IMR-90 (cell line): ENCODE data around the gene LY9. TPM values are rescaled to one million over a fixed set of nuclear protein-coding genes. Genes with fewer than 3 reads are reported as not detected.
"Not testable (repeated sequence)": the region's sequence is repeated elsewhere in the genome, so short reads cannot be mapped to it uniquely, and the experiment has no call there.

ENCODE experiments used
- ATAC-seq: fragments of 200-7000 bp; cut with Tn5 transposase; 2 replicates; pipeline ENCODE4 v1.9.1; 2020; ENCODE audit warnings: low read depth, mild to moderate bottlenecking, moderate library complexity
- BruUV-seq: library from RNA; stranded (reverse); fragments of 400-500 nt; replicated peaks from 2 replicates; lab custom pipeline; 2021; lab: Mats Ljungman, UMichigan
- CTCF ChIA-PET: fragments of 300-600 bp; formaldehyde crosslinking; extraction: SDS; loops from one replicate; lab custom pipeline; 2021; ENCODE audit warnings: antibody characterized with exemption; lab: Yijun Ruan, JAX
- POLR2A ChIA-PET: fragments of 300-600 bp; sonication (Branson Sonifier 250); formaldehyde crosslinking; loops from one replicate; lab custom pipeline; 2022; ENCODE audit warnings: antibody characterized with exemption; ENCODE audit not compliant: unreplicated experiment; lab: Charles Lee
- DNase-seq: peaks from one replicate; pipeline ENCODE4 v3.0.0; 2013
- H2AFZ ChIP-seq: replicated peaks from 2 replicates; pipeline ENCODE3; 2013; ENCODE audit warnings: low read length, mild to moderate bottlenecking; ENCODE audit not compliant: poor library complexity
- H2AK5ac ChIP-seq: 2 replicates; pipeline ENCODE4 v1.6.1; 2013; ENCODE audit warnings: low read depth, low read length, inconsistent platforms
- H2AK9ac ChIP-seq: replicated peaks from 2 replicates; pipeline ENCODE3; 2013; ENCODE audit warnings: mild to moderate bottlenecking, low read depth, low read length, moderate library complexity; ENCODE audit not compliant: poor library complexity
- H2BK120ac ChIP-seq: 2 replicates; pipeline ENCODE4 v1.6.1; 2013; ENCODE audit warnings: low read depth, low read length, inconsistent platforms
- H2BK15ac ChIP-seq: 3 replicates; pipeline ENCODE4 v1.6.1; 2013; ENCODE audit warnings: low read depth, low read length, inconsistent platforms
- H2BK20ac ChIP-seq: 2 replicates; pipeline ENCODE4 v1.6.1; 2013; ENCODE audit warnings: low read depth, mild to moderate bottlenecking, inconsistent platforms, low read length, moderate library complexity
- H2BK5ac ChIP-seq: 2 replicates; pipeline ENCODE4 v1.6.1; 2013; ENCODE audit warnings: mild to moderate bottlenecking, low read depth, low read length, inconsistent platforms; ENCODE audit not compliant: poor library complexity, severe bottlenecking
- H3K14ac ChIP-seq: replicated peaks from 2 replicates; pipeline ENCODE4 v1.6.1; 2013; ENCODE audit warnings: low read depth, low read length, inconsistent platforms
- H3K18ac ChIP-seq: 2 replicates; pipeline ENCODE4 v1.6.1; 2013; ENCODE audit warnings: low read depth, low read length, control low read depth
- H3K23ac ChIP-seq: 2 replicates; pipeline ENCODE4 v1.6.1; 2013; ENCODE audit warnings: low read depth, low read length, inconsistent platforms
- H3K27ac ChIP-seq: 2 replicates; pipeline ENCODE4 v1.5.1; 2013; ENCODE audit warnings: mild to moderate bottlenecking, control low read depth, low read length; ENCODE audit not compliant: insufficient read depth
- H3K27me3 ChIP-seq: 2 replicates; pipeline ENCODE4 v1.6.1; 2013; ENCODE audit warnings: low read length; ENCODE audit not compliant: control insufficient read depth, insufficient read depth
- H3K36me3 ChIP-seq: 2 replicates; pipeline ENCODE4 v1.6.1; 2013; ENCODE audit warnings: low read length, mixed read lengths; ENCODE audit not compliant: control insufficient read depth, insufficient read depth
- H3K4ac ChIP-seq: 2 replicates; pipeline ENCODE4 v1.6.1; 2013; ENCODE audit warnings: low read depth, low read length, inconsistent platforms
- H3K4me1 ChIP-seq: 2 replicates; pipeline ENCODE4 v1.6.1; 2013; ENCODE audit warnings: low read length, mixed read lengths; ENCODE audit not compliant: control insufficient read depth, insufficient read depth
- H3K4me2 ChIP-seq: 2 replicates; pipeline ENCODE4 v1.6.1; 2013; ENCODE audit warnings: low read depth, mild to moderate bottlenecking, control low read depth, low read length, moderate library complexity
- H3K4me3 ChIP-seq: 2 replicates; pipeline ENCODE4 v1.5.1; 2013; ENCODE audit warnings: low read depth, mild to moderate bottlenecking, control low read depth, low read length, moderate library complexity; ENCODE audit not compliant: insufficient read depth
- H3K56ac ChIP-seq: 2 replicates; pipeline ENCODE4 v1.6.1; 2013; ENCODE audit warnings: low read length, inconsistent platforms; ENCODE audit not compliant: insufficient read depth; ENCODE audit errors: extremely low read depth
- H3K79me1 ChIP-seq, 2 experiments: 2 replicates each; pipeline ENCODE4 v1.6.1; 2013; ENCODE audit warnings: low read length in 2 of 2, inconsistent platforms in 1 of 2, low read depth in 1 of 2
- H3K9ac ChIP-seq: 2 replicates; pipeline ENCODE4 v1.6.1; 2013; ENCODE audit warnings: low read depth, low read length, control low read depth
- H3K9me1 ChIP-seq: 2 replicates; pipeline ENCODE4 v1.6.1; 2013; ENCODE audit warnings: low read length, inconsistent platforms; ENCODE audit not compliant: insufficient read depth
- H3K9me3 ChIP-seq: 2 replicates; pipeline ENCODE4 v1.6.1; 2013; ENCODE audit warnings: low read length; ENCODE audit not compliant: control insufficient read depth, insufficient read depth
- H4K20me1 ChIP-seq: 2 replicates; pipeline ENCODE4 v1.6.1; 2013; ENCODE audit warnings: low read length, inconsistent platforms; ENCODE audit not compliant: insufficient read depth
- H4K5ac ChIP-seq: 2 replicates; pipeline ENCODE4 v1.6.1; 2013; ENCODE audit warnings: mild to moderate bottlenecking, low read depth, low read length, control low read depth
- H4K8ac ChIP-seq, 2 experiments: 2 replicates each; pipeline ENCODE4 v1.6.1; 2013; ENCODE audit warnings: low read depth in 2 of 2, low read length in 2 of 2, control low read depth in 1 of 2, inconsistent platforms in 1 of 2
- H4K91ac ChIP-seq: 2 replicates; pipeline ENCODE4 v1.6.1; 2013; ENCODE audit warnings: low read depth, low read length, inconsistent platforms; ENCODE audit not compliant: insufficient read depth
- BHLHE40 ChIP-seq: fragments of 150-350 bp; IDR thresholded peaks from 2 replicates; pipeline ENCODE4 v1.6.1; 2016; ENCODE audit warnings: mild to moderate bottlenecking, low read depth, low read length
- CEBPB ChIP-seq: IDR thresholded peaks from 2 replicates; pipeline ENCODE4 v1.6.1; 2012; ENCODE audit warnings: low read depth, low read length, improper control_type of control experiment
- NFE2L2 ChIP-seq: fragments of 150-350 bp; IDR thresholded peaks from 2 replicates; pipeline ENCODE4 v1.6.1; 2016; ENCODE audit warnings: low read depth, mild to moderate bottlenecking, low read length
- POLR2A ChIP-seq: IDR thresholded peaks from 2 replicates; pipeline ENCODE4 v1.6.1; 2012; ENCODE audit warnings: mild to moderate bottlenecking, low read depth, low read length
- SMC3 ChIP-seq: fragments of 150-350 bp; IDR thresholded peaks from 2 replicates; pipeline ENCODE4 v1.6.1; 2016; ENCODE audit warnings: low read depth, mild to moderate bottlenecking, antibody characterized with exemption, low read length, moderate library complexity
- WGBS, 2 experiments: methylation state at CpG; one replicate each; pipeline versions ENCODE4 v1.1.5 to v1.1.7; 2013; ENCODE audit warnings: missing lambda C conversion rate in 2 of 2; ENCODE audit not compliant: insufficient read length in 1 of 2; ENCODE audit errors: extremely low coverage in 2 of 2; 5-methylcytosine and 5-hydroxymethylcytosine counted together
- dilution Hi-C: fragments of 300-500 bp; cut with HindIII; formaldehyde crosslinking; loops from one replicate; pipeline ENCODE4 v1.14.3; 2018; ENCODE audit warnings: low sequenced_read_pairs; ENCODE audit not compliant: unreplicated experiment
- in situ Hi-C: fragments of 300-500 bp; cut with MboI; formaldehyde crosslinking; loops from 3 replicates; pipeline ENCODE4 v1.14.3; 2019; ENCODE audit warnings: low sequenced_read_pairs, inconsistent platforms, mixed read lengths
- intact Hi-C: fragments of 100-400 bp; cut with micrococcal nuclease; formaldehyde crosslinking; loops from 2 replicates; pipeline ENCODE4 v1.10.0; 2022
- polyA plus RNA-seq, 3 experiments: library from polyadenylated mRNA; depleted of rRNA; stranded (reverse); fragments of >200 nt; gene quantifications; 2 replicates each; pipeline ENCODE4 v1.2.3, GENCODE V29; 2012; ENCODE audit warnings: low replicate concordance in 1 of 3
- total RNA-seq: library from RNA; depleted of rRNA; stranded (reverse); fragments of >200 nt; gene quantifications from 2 replicates; pipeline ENCODE4 v1.2.3, GENCODE V29; 2012
- TF ChIP-seq, protein P1 (sequence below): fragments of 150-350 bp; IDR thresholded peaks from 2 replicates; pipeline ENCODE4 v1.6.1; 2017; ENCODE audit warnings: mild to moderate bottlenecking, antibody characterized with exemption, low read length, low read depth

Gene LY9
- total and polyA plus RNA-seq, 2 of the 4 experiments (the other 2 are of a cell fraction), result not detected

DNA sequence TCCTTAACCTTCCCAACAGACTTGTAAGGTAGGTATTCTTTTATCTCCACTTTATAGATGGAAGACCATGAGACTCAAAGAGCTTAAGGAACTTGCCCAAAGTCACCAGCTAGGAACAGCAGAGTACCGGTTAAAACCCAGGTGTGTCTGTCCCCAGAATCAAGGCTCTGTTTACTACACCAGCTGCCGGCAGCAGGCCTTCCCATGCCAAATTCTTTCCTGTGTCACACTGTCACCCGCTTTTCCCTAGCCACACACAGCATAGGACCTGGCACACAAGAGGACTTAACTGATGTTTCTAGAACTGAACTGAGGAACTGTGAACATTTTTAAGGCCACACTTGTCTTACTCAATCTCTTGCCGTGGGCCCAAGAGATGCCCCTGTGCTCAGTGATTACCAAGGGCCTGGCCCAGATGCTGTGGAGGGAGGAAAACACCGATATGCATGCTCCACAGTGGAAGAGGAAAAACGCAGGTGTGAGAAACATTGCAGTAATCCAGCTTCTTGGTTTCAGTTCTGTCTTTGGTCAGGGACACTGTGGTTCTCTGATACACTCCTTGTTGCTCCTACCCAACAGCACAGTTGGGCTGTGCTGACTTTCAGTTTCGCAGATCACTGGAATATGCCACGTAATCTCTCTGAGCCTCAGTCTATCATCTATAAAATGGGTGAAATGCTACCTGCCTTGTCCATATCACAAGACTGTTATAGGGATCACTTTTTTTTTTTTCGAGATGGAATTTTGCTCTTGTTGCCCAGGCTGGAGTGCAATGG, 13.9 kb upstream of the LY9 start:
- H3K79me1 ChIP-seq, result no peaks in the 10 kb centered on the region
- H3K36me3 ChIP-seq, result no peaks in the 10 kb centered on the region
- DNase-seq (no peak), ATAC-seq (no peak)
- no peak overlapping the region for H2AK5ac ChIP-seq
- dilution Hi-C loops (no loop called here), in situ Hi-C loops (no loop called here), intact Hi-C loops (no loop called here)
- no peak overlapping the region for H3K9ac ChIP-seq
- H3K4me2 ChIP-seq, result no peak overlapping the region
- no peak overlapping the region for H2BK15ac ChIP-seq
- H2AFZ ChIP-seq, result no peak overlapping the region
- TF ChIP-seq, protein P1, sequence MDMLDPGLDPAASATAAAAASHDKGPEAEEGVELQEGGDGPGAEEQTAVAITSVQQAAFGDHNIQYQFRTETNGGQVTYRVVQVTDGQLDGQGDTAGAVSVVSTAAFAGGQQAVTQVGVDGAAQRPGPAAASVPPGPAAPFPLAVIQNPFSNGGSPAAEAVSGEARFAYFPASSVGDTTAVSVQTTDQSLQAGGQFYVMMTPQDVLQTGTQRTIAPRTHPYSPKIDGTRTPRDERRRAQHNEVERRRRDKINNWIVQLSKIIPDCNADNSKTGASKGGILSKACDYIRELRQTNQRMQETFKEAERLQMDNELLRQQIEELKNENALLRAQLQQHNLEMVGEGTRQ, result no peak
- TF ChIP-seq NFE2L2 (no peak), BHLHE40 (no peak), SMC3 (no peak), POLR2A (no peak), CEBPB (no peak)
- H3K56ac ChIP-seq, result no peak overlapping the region
- no peak overlapping the region for H2AK9ac ChIP-seq
- WGBS, 2 experiments, result 100% methylated on average over 1 of the region's 9 CpGs; no CpG with 5 or more reads in 1 of the 2 experiments
- no peak overlapping the region for H2BK20ac ChIP-seq
- no peaks in the 10 kb centered on the region for H3K9me1 ChIP-seq
- H2BK5ac ChIP-seq, result no peak overlapping the region
- ChIA-PET POLR2A (no interaction called here), CTCF (no interaction called here)
- no peaks in the 10 kb centered on the region for H3K27me3 ChIP-seq
- no peaks in the 10 kb centered on the region for H3K9me3 ChIP-seq
- no peaks in the 10 kb centered on the region for H3K4me1 ChIP-seq
- no peaks in the 10 kb centered on the region for H4K20me1 ChIP-seq
- H3K23ac ChIP-seq, result no peak overlapping the region
- no TSS peak for BruUV-seq
- H3K4me3 ChIP-seq, result no peak overlapping the region
- no peak overlapping the region for H4K91ac ChIP-seq
- H4K5ac ChIP-seq, result no peak overlapping the region
- H3K14ac ChIP-seq, result no peak overlapping the region
- no peak overlapping the region for H3K18ac ChIP-seq
- no peak overlapping the region for H2BK120ac ChIP-seq
- H3K27ac ChIP-seq, result no peak overlapping the region
- no peak overlapping the region for H3K4ac ChIP-seq
- no peak overlapping the region for H4K8ac ChIP-seq

GRCh38 chr1:160782988-160783765, 12.8 kb upstream of the LY9 start:
- H4K91ac ChIP-seq, ATAC-seq, dilution Hi-C loops, DNase-seq, BruUV-seq, H3K4ac ChIP-seq, H3K23ac ChIP-seq, POLR2A ChIA-PET, intact Hi-C loops, H3K27ac ChIP-seq, H2BK15ac ChIP-seq, H4K20me1 ChIP-seq, H2AFZ ChIP-seq, H3K4me2 ChIP-seq, H2AK5ac ChIP-seq, H3K9ac ChIP-seq, H4K5ac ChIP-seq, H3K4me1 ChIP-seq, H2BK5ac ChIP-seq, H2AK9ac ChIP-seq, H4K8ac ChIP-seq, H2BK120ac ChIP-seq, CTCF ChIA-PET, H3K56ac ChIP-seq, H3K36me3 ChIP-seq, H3K9me1 ChIP-seq, H3K27me3 ChIP-seq, H3K9me3 ChIP-seq, in situ Hi-C loops, H3K79me1 ChIP-seq, H3K18ac ChIP-seq, H3K14ac ChIP-seq, H2BK20ac ChIP-seq, H3K4me3 ChIP-seq: not testable (repeated sequence)
- 90% methylated on average over 4 of the region's 25 CpGs; no CpG with 5 or more reads in 1 of the 2 experiments for WGBS, 2 experiments
